GM21447 (cell line): ENCODE results near the gene TGFB2.

ENCODE experiments used
- ATAC-seq: cut with Tn5 transposase; IDR thresholded peaks from one replicate; pipeline ENCODE4 v1.9.1; 2021; ENCODE audit not compliant: unreplicated experiment

TGFB2 gene

DNA sequence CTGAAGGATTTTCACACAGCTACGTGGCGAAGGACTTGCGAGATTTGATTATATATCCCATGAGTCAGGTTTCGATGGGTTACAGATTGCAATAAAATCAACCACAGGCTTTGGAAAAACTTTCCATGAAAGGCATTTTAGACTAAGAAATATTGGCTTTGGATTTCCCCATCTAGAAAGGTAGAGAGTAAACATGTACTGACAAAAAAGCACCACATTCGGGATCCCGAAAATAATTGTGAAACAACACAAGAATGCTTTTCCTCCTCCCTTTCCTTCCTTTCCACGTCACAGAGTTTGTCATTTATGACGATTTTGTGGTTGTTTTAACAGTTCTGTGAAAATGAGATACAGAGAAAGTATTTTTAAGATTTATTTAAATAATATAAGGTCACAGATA lies 38.5 kb downstream of the TGFB2 start:
- ATAC-seq: no peak

DNA sequence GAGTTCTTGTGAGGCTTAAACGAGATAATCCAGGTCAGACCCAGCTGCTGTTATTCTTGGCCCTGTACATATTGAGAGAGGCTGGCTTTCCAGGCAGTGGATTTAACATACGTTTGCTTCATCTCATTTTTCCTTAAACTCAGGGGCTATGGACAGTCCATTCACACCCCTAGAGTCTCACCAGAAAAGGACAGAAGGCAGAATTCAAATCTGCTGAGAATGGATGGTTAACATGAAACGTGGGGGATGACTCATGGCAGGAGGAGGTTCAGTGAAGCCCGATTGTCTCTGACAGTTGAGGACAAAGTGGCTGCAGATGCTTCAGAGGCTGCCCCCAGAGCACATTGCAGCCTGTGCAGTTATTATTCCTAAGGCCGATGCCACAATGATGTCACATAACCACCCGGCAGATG lies 39.5 kb downstream of the TGFB2 start:
- ATAC-seq: no peak

DNA sequence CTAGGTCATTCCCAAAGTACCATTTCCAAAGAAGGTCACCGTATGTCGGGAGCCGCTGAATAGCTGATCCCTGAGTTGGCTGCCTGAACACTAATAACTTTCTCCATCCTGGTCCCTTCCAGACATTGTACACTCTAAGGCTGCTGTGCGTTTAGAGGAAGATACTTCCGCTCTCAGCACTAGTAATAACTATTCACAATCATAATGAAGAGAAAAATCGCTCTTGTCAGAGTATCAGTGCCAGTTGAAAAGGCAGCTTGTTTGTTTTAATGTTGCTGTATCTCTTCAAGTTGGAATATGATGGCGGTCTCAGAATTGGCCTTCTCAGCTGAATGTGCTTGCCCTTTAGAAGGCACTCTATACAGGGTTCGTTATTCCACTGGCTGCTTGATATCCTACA lies 43.5 kb downstream of the TGFB2 start:
- no peak for ATAC-seq

DNA sequence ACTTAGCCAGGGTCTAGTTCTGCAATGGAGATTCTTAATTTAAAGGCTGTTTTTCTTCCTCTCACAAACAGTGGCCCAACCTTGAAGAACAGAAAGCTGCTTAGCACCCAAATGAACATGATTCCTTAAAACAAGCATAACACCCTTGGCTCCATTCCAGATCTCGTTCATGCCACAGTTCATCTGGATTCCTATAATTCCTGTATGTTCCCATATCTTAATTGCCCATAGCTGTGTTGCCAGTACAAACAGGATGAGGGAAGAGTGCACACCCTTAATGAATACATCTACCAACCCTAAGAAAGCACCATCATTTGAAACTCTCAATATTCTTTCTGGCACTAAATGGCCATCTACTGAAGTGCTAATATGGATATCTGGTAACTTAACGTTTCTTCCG lies 45.5 kb downstream of the TGFB2 start:
- ATAC-seq: no peak

DNA sequence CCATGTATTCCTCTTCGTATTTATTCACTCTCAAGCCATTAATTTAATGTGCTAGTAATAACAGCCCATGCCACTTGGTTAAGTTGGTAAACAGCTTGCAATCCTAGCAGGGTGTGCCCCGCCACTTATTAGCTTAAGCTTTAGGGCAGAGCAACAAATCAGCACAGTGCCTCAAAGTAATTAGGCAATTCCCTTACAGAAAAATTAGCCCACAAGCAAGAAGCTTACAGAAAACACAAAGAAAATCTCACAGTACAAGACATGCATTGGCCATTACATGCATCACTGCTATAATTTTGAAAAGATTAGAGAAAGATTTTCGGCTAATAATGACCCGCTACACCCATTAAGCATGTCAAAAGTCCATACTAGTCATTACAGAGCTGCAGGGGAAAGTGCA lies 47.6 kb downstream of the TGFB2 start:
- ATAC-seq: no peak

DNA sequence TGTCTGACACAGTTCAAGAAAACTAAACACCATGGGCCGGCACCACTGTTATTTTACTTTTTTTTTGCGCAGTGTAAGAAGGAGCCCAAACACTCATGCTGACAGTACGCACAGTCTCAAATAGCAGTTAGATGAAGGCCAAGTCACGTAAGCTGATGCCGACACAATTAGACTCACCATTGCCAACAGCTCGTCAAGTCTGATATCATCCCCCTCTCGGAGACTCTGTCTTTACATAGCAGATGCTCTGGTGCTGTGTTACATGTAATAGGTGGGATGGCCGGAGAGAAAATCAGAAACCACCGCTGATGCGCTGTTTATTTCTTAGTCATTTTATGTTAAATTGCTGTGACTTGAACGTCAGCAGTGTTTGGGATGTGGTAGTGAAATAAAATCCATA lies 49.3 kb downstream of the TGFB2 start:
- ATAC-seq: no peak

DNA sequence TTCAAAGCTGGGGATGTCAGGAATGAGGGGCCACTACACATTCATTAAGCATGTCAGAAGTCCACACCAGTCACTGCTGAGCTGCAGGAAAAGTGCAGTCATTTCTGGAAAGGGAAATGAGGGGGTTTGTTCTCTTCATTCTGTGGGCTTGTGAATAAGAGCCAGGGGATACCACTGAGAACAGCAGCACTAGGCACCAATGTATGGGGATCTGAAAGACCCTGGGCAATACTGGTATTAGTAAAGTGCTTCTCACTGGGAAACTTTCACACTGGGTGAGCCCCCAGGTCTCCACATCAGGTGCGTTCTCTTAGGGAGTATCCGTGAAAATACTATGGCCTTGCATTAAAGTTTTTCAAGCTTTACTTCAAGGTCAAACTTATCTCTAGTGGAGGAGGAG lies 49.9 kb downstream of the TGFB2 start:
- no peak for ATAC-seq

DNA sequence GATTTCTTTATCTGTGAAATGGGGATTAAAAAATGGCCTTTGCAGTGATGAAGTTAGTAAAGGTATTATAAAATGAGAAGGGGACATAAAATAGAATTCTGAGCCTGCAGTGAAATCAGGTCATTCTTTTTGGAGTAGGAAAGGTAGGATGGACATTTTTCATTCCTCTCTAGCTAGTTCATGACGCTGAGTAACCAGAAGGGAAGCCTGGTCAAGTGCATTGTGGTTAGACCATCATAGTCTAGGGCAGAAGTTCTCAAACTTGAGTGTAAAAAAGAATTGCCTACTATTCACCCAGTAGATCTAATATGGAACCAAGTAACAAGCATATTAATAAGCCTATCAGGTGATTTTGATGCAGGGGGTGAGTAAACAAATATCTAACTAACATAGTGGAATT lies 50.8 kb downstream of the TGFB2 start:
- ATAC-seq: no peak

DNA sequence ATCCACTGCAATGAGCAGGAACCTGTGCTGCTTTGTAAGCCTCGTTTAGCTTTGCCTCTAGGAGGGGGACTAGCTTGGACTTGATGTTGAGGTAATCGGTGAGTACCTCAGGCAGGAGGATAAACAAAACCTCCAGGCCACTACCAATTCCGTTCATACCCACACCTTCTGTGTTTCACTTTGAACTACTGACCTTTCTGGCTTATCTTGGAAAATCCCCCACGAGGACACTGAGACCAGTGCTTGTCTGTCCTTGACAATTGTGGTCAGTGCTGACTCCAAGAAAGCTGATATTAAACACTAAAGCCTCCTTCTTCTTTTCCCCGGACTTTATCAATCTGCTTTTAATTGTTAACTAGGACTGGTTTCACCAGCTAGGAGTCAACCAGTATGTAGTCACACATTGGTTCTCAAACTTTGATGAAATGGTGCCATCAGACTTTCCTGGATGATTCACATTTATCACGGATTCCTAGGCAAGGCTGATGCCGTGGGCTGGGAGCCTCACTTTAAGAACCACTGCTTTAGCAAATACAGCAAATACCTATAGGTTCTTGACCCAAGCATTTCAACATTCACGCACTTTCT lies 52.7 kb downstream of the TGFB2 start:
- no peak for ATAC-seq

DNA sequence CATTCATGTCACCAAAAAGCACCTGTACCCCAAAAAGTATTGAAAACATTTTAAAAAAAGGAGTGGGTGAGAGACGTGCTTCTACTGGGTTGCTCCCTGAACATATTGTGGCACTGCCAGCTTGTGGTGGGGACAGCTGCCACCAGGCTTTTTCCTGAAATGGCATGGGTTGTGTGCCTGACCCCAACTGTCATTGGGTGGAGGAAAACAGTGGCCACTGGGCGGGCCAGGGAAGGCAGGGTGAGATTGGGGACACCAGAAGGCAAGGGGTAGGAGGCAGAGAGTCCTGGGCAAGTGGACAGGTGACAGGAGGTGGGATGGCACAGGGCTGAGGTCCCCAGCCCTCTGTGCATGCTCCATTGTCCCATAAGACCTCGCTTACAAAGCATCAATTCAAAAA lies 55.5 kb downstream of the TGFB2 start:
- no peak for ATAC-seq

DNA sequence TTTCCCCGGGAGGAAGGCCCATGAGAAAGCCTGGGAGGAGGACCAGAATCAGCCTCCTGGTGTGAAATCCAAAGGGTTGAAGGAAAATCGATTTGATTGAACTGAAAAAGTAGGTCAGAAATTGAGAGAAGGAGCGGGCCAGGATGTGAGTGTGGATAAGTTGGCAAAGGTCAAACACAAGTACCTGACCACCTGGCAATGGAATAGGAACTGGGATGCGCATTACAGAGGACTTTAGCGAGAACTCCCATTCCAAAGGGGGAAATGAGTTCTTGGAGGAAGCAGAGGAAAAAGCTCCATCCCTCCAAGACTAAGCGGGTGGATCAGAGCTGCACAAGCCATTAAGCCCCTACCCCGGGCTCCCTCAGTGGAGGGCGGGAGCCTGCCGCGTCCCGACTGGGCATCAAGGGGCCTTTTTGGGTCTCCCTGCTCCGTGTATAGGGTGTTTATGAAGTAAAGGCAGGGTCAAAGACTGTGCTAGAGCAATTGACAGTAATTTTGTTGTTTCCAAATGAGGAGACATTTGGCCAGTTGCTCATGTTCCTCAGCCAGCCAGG lies 56.4 kb downstream of the TGFB2 start:
- ATAC-seq: no peak

DNA sequence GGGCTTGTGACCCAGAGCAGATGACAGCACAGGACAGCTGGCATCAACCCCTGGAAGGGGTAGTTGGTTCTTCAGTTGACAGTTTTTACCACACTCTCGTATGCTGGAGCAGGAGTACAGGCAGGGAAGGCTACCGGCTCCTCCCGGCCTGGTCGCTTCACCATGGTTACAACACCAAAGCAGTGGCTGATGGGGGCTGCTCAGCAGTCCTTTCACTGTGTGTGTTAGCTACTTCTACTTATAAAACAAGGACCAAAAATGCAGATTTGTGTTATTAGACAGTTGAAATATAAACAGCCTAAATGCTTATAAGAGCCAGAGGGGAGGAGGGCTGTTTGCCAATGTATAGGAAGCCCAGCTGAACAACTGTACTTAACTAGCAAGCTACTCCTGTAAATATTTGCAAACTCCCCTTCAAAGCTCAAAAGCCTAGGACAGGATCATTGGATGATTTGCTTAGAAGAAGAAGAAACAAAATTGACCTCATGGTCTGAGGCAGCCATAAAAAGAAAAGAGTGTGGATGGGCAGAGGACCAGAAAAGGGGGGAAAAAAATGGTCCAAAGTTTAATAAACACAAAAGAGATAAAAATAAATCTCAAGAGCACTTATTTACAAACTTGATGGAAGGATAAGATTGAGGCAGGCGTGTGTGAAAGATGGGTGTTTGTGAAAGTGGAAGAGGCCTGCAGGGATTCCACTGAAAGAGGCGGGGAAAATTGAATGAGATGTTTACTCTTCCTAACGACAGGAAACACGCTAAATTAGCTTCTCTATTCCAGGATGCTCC lies 57.1 kb downstream of the TGFB2 start:
- no peak for ATAC-seq

DNA sequence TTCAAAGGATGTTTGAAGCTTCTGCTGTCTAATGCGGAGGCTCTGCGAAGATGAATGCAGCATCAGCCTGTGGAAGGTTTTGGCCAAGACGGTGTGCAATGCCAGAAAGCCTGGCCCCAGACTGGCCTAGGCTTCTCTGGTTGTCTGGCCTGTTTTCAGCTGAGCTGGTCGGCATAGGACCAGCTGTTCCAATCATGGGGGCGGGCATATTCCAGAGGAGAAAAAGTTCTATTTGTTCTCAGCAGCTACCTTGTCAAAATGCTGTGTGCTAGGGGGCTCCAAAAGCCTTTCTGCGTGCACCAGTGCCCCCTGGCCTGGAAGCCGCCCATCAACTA lies 57.6 kb downstream of the TGFB2 start:
- ATAC-seq: no peak

DNA sequence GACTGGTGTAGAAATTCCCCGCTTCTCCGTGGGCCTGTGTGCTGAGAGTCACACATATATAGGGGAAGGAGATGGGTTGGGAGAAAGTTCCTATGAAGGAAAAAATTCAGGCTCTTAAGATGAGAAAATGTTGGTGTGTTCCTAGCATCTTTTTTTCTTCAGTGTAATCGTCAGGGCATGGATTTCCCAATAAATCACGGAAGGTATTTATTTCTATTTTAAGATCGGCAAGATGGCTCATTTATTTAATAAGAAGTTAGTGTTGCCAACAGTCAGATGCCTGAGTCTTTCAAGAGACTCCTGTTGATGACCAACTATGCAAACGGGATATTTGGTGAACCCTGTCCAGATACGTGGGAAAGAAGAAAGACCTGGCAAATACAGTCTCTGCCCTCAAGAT lies 58.2 kb downstream of the TGFB2 start:
- no peak for ATAC-seq

DNA sequence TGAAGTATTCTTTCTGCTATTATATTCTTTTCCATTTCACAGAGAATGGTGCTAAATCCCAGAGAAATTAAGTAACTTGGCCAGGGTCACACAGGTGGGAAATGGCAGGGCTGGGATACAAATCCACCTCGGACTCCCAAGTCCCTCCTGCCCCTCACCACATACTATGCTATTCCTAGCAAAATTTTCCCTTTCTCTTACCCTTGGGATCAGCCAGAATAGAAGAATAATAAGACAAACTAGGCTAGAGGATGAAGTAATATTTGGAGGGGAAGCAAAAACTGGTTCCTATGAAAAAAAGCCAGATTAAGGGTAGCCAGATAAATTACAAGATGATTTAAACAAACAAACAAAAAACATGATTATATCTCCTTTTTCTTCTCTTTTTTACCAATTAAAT lies 62.5 kb downstream of the TGFB2 start:
- ATAC-seq: no peak

DNA sequence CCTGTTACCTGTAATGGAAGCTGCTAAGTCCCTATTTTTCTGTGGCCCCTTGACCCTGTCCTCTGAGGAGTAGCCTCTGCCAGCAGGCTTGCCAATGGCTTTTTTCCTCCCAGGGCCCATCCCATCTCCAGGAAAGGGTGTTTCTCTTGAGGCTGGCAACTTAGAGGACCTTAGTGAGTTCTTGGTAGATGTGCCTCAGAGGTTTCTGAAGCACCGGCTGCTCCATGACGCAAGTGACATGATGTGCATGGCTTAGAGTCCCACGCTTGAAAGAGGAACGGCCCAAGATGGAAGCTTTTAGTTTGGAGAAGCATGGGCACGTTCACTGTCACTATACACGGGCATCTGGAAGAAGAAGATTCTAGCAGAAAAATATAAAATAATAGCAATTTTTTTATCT lies 63.0 kb downstream of the TGFB2 start:
- no peak for ATAC-seq

DNA sequence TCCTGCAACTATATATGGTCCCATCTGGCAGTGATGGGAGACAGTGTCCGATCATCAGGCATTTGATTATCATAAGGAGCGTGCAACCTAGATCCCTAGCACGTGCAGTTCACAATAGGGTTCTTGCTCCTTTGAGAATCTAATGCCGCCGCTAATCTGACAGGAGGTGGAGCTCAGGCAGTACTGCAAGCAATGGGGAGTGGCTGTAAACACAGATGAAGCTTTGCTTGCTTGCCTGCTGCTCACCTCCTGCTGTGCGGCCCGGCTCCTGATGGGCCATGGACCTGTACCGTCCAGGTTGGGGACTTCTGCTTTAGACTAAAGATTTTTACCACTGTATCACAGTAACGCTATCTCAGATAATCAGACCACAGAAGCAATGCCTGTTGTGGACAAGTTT lies 63.8 kb downstream of the TGFB2 start:
- no peak for ATAC-seq

DNA sequence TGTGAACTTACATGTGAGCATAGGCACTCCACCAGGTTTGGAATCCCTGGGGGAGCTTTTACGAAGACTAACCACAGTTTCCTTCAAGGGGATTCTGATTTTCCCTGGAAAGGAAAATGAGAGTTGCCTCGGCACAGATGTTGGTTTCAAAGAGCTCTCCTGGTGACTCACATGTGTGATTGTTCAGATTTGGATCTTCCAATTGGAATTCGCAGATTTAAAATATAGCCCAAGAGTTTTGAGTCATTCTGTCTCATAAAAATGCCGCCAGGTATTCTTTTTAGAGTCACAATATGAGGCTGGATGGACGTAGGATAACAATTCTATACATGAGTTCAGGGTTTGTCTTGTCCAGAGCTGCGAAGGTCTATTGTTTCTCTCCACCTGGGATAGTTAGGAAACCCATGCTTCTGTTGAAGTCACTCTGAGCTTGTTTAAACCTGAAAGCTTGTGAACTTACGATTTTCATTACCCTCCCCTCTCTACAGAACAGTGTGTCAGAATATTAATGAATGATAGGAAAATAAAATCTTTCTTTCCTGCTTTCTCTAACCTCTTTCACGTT lies 64.9 kb downstream of the TGFB2 start:
- no peak for ATAC-seq

DNA sequence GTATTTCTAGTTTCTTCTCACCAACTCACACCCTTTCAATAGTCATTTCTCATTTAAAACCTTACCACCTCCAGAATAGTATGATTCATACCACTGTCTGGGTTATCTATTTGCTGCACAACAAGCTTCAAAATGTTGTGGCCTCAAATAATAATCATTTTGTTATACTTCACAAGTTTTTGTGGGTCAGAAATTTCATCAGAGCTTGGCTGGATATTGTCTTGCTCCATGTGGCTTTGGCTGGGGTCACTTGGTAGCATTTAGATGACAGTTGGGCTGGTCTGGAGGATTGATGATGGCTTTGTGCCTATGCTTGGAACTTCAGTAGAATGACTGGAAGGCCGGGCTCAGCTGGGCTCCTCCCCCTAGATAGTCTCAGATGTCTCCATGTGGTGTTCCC lies 66.0 kb downstream of the TGFB2 start:
- ATAC-seq: no peak

DNA sequence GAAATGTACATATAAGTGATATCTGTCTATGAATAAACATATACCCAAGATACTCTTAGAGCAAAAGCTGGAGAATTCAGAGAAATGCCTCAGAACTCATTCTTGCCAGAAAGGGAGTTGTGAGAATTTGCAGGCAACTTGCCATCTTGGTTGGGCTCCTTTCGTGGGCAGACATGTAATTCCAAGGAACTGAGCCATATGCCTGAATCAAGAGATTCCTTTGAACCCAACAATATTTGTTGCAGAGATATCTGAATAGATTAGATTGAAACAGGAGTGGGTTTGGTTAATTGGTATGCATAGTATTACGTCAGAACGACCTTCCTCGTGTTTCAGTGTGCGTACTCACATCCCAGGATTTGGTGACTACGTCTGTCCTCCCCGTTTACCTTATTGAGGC lies 67.0 kb downstream of the TGFB2 start:
- ATAC-seq: no peak

DNA sequence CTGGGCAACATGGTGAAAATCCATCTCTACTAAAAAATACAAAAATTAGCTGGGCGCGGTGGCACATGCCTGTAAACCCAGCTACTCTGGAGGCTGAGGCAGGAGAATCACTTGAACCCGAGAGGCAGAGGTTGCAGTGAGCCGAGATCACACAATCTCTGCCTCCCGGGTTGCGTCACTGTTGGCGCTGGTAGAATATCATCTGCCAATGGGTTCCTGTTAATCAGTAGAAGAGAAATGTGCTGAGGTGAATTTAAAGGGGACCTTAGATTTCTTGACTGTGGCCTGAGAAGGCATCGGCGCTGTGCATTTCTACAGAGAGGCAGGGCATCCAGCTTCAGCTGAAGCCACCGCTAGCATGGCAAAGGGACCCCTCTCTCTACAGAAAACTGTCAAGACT lies 68.0 kb downstream of the TGFB2 start:
- no peak for ATAC-seq

DNA sequence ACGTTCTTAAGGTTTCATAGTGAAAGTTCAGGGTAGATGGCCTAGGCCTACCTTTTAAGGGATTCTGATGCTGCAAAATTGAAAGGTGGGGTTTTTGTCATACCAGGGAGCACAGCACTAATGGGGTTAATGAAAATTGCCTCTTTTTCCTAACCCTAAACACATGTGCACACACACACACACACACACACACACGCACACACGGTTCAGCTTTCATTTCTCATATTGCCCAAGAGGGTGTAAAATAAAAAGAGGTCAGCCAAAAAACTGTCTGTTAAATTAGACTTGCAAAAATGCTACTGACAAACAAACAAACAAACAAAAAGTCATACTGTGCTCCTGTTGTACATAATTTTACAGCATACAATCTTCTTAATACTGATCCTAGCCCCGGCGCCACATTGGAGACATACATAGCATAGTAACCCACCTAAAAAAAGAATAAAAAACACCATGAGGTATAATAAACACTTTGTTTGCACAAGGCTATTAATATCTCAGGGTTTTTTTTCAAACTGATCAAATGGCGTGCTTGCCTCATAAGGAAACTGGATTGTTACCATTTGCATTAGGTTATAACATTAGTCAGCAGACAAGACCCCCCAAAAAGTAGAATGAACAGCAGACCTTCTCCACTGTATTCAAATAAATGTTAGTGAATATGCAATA lies 69.1 kb downstream of the TGFB2 start:
- no peak for ATAC-seq
